ENCODE data around the gene GLIS1. TPM values are rescaled to one million over a fixed set of nuclear protein-coding genes. Genes with fewer than 3 reads are reported as not detected.

The GLIS1 gene
- total and polyA plus RNA-seq, 2 experiments from 2014 or later = 0.13 to 1.3 TPM

DNA sequence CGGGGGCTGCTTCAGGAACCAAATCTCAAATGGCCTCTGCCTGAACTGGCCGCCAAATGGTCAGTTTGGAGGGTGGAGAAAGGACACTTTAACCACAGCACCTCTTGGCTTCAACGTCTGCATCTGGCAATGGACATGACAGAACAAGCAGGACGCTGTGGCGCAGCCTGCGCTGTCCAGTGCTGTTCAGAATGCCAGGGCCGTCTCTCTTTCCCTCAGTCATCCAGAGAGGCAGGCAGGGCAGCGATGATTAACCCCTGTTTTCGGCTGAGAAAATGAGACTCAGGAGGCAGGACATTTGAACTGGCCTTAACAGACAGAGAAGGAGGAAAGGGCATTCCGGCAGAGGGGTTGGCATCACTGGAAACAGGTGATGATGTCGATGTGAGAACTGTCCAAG lies 48.6 kb downstream of the GLIS1 start:
- H3K36me3 ChIP-seq (replicated peaks; ENCODE audit: insufficient read depth, low read depth) = no peaks in the 10 kb centered on the region
- no peak overlapping the region for H3K4me3 ChIP-seq
- WGBS (ENCODE audit: low lambda C conversion rate, missing lambda C conversion rate) = 90% methylated on average over 11 of the region's 11 CpGs
- no peak overlapping the region for H2AFZ ChIP-seq
- H3K9me3 ChIP-seq (ENCODE audit: low read depth) = no peaks in the 10 kb centered on the region
- H3K79me2 ChIP-seq = no peaks in the 10 kb centered on the region
- no peaks in the 10 kb centered on the region for H4K20me1 ChIP-seq (ENCODE audit: insufficient read depth, poor library complexity, severe bottlenecking)
- no peak for DNase-seq (ENCODE audit: low spot score)
- H3K4me2 ChIP-seq = no peak overlapping the region
- H3K9me2 ChIP-seq (replicated peaks; ENCODE audit: insufficient read depth) = no peaks in the 10 kb centered on the region
- no peak overlapping the region for H3K27ac ChIP-seq
- H3K4me1 ChIP-seq (ENCODE audit: insufficient read depth) = peaks cover 15% of the 10 kb centered on the region
- no peak for TF ChIP-seq EZH2phosphoT487 (IDR thresholded peaks at IDR 0.05; ENCODE audit: low read depth, severe bottlenecking, unreplicated experiment)
- TF ChIP-seq EZH2 (IDR thresholded peaks at IDR 0.05; ENCODE audit: borderline replicate concordance) = no peak
- TF ChIP-seq, protein P1, sequence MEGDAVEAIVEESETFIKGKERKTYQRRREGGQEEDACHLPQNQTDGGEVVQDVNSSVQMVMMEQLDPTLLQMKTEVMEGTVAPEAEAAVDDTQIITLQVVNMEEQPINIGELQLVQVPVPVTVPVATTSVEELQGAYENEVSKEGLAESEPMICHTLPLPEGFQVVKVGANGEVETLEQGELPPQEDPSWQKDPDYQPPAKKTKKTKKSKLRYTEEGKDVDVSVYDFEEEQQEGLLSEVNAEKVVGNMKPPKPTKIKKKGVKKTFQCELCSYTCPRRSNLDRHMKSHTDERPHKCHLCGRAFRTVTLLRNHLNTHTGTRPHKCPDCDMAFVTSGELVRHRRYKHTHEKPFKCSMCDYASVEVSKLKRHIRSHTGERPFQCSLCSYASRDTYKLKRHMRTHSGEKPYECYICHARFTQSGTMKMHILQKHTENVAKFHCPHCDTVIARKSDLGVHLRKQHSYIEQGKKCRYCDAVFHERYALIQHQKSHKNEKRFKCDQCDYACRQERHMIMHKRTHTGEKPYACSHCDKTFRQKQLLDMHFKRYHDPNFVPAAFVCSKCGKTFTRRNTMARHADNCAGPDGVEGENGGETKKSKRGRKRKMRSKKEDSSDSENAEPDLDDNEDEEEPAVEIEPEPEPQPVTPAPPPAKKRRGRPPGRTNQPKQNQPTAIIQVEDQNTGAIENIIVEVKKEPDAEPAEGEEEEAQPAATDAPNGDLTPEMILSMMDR (IDR thresholded peaks at IDR 0.05; ENCODE audit: poor library complexity) = no peak
- no peaks in the 10 kb centered on the region for H3K27me3 ChIP-seq

DNA sequence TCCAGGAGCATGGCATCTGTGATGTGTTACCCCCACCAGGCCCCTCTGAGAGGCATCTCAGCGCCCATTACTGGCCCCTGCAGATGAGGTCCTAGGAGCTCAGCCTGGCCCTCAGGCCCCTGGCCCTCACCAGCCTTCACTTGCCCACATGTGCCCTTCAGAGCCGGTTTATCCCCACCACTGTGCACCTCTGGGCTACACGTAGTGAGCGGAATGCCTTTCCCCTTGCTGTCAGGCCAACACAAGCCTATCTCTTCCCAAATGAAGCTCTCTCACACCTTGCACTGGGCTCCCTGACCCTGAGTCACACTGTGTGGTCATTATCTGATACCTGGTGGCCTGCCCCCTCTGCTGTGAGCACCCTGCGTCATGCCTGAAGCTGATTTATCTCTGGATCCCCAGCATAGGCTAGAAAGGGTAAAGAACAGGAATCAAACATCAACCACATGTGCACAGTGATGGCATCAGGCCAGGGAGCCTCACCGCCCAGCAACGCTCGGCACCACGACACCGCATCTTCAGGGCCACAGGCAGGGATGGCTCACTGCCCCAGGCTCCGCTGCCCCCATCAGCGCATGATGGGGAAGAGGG lies 49.1 kb downstream of the GLIS1 start:
- H3K27ac ChIP-seq = no peak overlapping the region
- no peak for DNase-seq (ENCODE audit: low spot score)
- H3K27me3 ChIP-seq = no peaks in the 10 kb centered on the region
- H3K4me1 ChIP-seq (ENCODE audit: insufficient read depth) = peaks cover 21% of the 10 kb centered on the region
- 81% methylated on average over 12 of the region's 12 CpGs for WGBS (ENCODE audit: low lambda C conversion rate, missing lambda C conversion rate)
- TF ChIP-seq, protein P1 (IDR thresholded peaks at IDR 0.05; ENCODE audit: poor library complexity) = no peak
- TF ChIP-seq EZH2 (IDR thresholded peaks at IDR 0.05; ENCODE audit: borderline replicate concordance) = no peak
- TF ChIP-seq EZH2phosphoT487 (IDR thresholded peaks at IDR 0.05; ENCODE audit: low read depth, severe bottlenecking, unreplicated experiment) = no peak
- H3K9me3 ChIP-seq (ENCODE audit: low read depth) = no peaks in the 10 kb centered on the region
- H3K79me2 ChIP-seq = no peaks in the 10 kb centered on the region
- no peaks in the 10 kb centered on the region for H4K20me1 ChIP-seq (ENCODE audit: insufficient read depth, poor library complexity, severe bottlenecking)
- H3K36me3 ChIP-seq (replicated peaks; ENCODE audit: insufficient read depth, low read depth) = no peaks in the 10 kb centered on the region
- H2AFZ ChIP-seq = no peak overlapping the region
- no peak overlapping the region for H3K4me3 ChIP-seq
- H3K9me2 ChIP-seq (replicated peaks; ENCODE audit: insufficient read depth) = no peaks in the 10 kb centered on the region
- H3K4me2 ChIP-seq = no peak overlapping the region

DNA sequence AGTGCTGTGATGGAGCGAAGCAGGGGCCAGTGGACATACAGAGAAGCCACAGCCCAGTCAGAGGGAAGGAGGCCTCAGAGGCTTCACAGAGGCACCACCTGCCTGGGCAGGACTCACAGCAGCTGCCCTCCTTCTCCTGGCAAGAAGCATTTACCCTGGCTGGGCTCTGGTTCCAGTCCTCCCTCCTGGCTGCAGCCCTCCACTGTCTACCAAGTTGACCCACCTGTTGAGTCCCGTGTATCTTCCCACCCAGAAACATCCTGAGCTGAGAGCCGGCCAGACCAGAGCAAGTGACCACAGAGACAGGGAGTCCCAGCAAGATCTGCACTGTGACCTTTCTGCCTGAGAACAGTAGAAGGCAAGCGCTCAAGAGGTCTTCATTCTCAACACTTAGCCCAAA lies 49.7 kb downstream of the GLIS1 start:
- no peaks in the 10 kb centered on the region for H3K79me2 ChIP-seq

More for the DNA sequence above, 49.7 kb downstream of the GLIS1 start:
- no peaks in the 10 kb centered on the region for H4K20me1 ChIP-seq (ENCODE audit: insufficient read depth, poor library complexity, severe bottlenecking)
- H3K36me3 ChIP-seq (replicated peaks; ENCODE audit: insufficient read depth, low read depth) = no peaks in the 10 kb centered on the region
- H3K27me3 ChIP-seq = peaks cover 3% of the 10 kb centered on the region
- 92% methylated on average over 4 of the region's 4 CpGs for WGBS (ENCODE audit: low lambda C conversion rate, missing lambda C conversion rate)
- no peaks in the 10 kb centered on the region for H3K9me3 ChIP-seq (ENCODE audit: low read depth)
- H3K27ac ChIP-seq = no peak overlapping the region
- H3K4me1 ChIP-seq (ENCODE audit: insufficient read depth) = peaks cover 27% of the 10 kb centered on the region
- no peak for DNase-seq (ENCODE audit: low spot score)
- no peak overlapping the region for H3K4me3 ChIP-seq
- TF ChIP-seq, protein P1 (IDR thresholded peaks at IDR 0.05; ENCODE audit: poor library complexity) = no peak
- no peak for TF ChIP-seq EZH2phosphoT487 (IDR thresholded peaks at IDR 0.05; ENCODE audit: low read depth, severe bottlenecking, unreplicated experiment)
- TF ChIP-seq EZH2 (IDR thresholded peaks at IDR 0.05; ENCODE audit: borderline replicate concordance) = no peak
- no peaks in the 10 kb centered on the region for H3K9me2 ChIP-seq (replicated peaks; ENCODE audit: insufficient read depth)
- no peak overlapping the region for H2AFZ ChIP-seq
- no peak overlapping the region for H3K4me2 ChIP-seq
